GM18511 (cell line): ENCODE measurements around the gene CDK10.

ENCODE experiments used
- ATAC-seq: cut with Tn5 transposase; IDR thresholded peaks from one replicate; pipeline ENCODE4 v1.9.1; 2021; ENCODE audit warnings: mild to moderate bottlenecking, moderate library complexity; ENCODE audit not compliant: unreplicated experiment

Gene CDK10

DNA sequence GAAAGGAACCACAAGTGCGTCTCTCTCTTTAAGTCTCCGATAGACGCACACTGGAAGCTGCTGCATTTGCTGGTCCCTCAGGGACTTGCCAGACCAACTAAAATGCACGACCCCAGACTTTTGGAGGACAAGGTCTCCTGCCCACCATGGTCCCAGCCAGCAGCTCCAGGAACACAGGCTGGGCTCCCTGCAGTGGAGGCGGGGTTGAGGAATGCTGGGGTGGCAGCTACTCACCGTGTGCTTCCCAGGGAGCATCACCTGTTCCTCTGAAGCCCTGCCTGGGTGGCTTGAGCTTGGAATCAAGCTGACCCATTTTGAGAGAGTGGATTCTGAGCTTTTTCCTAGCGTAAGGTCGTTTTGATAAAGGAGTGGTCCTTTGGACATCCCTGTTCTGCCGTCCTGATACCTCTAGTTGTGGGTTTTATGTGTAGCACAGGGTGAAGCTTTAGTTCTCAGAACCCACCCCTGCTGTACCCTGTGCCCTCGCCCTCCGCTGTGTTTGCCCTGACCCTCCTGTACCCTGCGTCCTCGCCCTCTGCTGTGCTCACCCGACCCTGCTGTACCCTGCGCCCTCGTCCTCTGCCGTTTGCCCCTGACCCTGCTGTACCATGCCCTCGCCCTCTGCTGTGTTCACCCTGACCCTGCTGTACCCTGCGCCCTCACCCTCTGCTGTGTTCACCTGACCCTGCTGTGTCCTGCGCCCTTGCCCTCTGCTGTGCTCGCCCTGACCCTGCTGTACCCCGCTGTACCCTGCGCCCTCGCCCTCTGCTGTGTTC is 45.8 kb downstream of the CDK10 start:
- ATAC-seq: no peak

DNA sequence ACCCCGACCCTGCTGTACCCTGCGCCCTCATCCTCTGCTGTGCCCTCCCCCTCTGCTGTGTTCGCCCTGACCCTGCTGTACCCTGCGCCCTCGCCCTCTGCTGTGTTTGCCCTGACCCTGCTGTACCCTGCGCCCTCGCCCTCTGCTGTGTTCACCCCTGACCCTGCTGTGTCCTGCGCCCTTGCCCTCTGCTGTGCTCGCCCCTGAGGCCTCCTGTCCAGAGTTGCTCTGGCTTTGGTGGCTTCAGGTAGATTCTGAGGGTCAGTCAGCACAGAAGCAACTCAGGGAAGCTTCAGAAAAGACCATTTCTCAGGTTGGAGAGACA is 46.4 kb downstream of the CDK10 start:
- ATAC-seq: no peak

- no peak for ATAC-seq
Measured at GRCh38 chr16:89733322-89733721, 46.8 kb downstream of the CDK10 start.

- no peak for ATAC-seq
Measured at GRCh38 chr16:89733792-89734191, 47.3 kb downstream of the CDK10 start.

GRCh38 chr16:89736554-89736953 is 50.1 kb downstream of the CDK10 start:
- no peak for ATAC-seq

- no peak for ATAC-seq
Measured at GRCh38 chr16:89737341-89738071, 51.0 kb downstream of the CDK10 start.

DNA sequence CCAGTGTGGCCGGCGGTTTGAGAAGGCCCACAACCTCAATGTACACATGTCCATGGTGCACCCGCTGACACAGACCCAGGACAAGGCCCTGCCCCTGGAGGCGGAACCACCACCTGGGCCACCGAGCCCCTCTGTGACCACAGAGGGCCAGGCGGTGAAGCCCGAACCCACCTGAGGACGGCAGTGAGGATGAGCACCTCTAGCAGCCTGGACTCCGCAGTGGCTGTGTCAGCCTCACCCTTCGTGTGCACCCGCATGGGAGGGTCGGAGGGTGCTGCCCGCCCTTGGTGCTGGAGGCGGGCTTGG is 51.5 kb downstream of the CDK10 start:
- no peak for ATAC-seq

DNA sequence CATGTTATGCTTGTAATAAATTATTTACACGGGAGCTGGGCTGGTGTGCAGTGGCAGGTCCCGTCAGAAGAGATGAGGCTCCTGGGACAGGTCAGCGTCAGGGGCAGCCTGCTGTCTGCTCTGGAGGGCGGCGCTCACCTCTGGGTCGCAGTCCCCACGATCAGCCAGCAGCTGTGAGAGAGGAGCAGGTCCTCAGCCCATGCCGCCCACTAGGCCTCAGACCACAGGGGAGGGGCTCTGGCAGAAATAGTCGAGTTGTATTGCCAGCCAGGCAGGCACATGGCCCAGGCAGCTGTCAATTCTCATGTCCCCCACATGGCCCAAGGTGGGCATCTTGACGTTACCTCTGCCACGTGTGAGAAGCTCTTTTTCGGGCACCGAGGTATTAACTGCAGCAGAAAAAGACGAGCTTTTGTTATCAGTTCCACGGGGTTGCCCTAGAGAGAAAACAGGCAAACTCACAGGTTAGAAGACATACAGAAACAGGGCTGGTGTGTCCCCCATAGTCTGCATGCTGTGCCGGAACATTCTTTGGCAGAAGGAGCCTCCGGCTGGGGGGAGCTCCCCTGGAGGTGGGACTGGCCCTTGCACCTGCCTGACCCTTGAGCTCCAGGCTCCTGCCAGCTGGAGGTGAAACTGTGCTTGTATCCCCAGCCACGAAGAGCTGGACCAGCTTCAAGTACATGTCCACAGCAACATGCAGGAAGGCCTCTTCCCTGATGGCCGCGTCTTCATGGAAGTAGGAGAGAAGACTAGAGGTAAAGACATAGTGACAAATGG is 52.2 kb downstream of the CDK10 start:
- ATAC-seq: no peak

DNA sequence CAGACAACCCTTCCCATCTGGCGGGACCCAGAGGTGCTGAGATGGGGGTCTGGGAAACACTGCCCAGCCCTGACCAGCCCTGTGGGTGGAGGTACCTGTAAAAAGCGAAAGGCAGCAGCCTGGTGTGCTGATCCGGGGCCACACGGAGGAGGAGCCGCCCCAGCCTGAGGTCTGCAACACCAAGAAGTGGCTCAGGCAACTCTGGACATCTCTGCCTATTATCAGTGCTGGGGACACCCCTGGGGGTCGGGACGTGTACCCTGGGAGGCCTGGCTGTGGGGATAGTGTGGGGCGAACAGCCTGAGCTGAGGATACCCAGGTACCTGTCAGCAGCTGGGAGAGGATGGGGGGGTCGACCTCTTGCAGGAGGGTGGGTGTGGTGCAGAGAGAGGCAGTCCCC is 52.9 kb downstream of the CDK10 start:
- no peak for ATAC-seq

DNA sequence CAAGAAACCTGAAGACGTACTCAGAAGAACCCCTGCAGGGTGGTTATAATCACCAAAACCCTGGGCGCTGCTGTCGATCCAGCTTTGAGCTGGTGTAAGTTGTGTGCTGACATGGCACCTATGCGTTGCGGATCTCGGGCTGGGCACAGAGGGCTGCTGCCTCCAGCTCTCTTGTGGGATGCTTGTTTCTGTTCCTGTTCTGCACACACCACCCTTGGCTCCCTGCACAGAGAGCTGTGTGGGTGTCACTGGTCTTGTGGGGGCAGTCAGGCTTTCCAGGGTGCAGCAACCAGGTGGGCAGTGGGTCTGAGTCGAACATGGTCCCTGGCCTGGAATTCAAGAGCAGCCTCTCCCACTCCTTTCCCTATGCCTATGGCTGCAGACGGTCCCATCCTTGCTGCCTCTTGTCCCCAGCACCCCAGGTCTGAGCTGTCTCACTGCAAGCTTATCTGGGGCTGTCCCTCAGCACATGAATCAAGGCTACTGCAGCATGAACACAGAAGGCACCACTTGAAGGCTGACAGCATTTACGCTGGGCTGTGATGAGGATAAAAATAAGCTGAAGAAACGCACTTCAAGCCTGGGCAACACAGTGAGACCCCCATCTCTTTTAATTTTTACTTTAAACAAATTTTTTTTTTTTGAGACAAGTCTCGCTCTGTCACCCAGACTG is 55.0 kb downstream of the CDK10 start:
- no peak for ATAC-seq

DNA sequence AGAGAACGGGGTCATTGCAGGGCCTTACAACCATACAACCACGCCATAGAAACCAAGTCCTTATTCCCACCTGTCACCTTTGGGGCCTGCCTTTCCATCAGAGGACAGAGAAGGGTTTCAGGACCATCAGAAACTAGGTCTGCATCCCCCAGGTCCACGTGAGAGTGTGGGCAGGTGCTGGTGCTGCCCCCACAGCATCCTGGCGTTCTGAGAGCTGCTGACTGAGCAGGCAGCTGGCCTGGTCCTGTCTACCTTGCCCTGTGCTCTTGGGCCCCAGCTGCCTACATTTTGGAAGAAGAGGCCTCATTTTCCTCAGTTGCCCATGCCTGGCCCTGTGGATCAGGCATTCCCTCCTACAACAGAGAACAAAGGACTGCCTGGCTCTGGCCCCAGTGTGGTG is 56.5 kb downstream of the CDK10 start:
- no peak for ATAC-seq

GRCh38 chr16:89744813-89745212 is 58.3 kb downstream of the CDK10 start:
- ATAC-seq: no peak
